ENCODE measurements around the gene WDFY4.

GRCh38 chr10:48778193-48778857 lies 93.7 kb downstream of the WDFY4 start:
- no peak for TF ChIP-seq CTCF (conservative IDR thresholded peaks at IDR 0.05; ENCODE audit: low read depth, low read length)
- no peak for TF ChIP-seq RCOR1 (IDR thresholded peaks at IDR 0.05; ENCODE audit: insufficient replicate concordance, low read length)
- no peak for TF ChIP-seq POLR2A (IDR thresholded peaks at IDR 0.05; ENCODE audit: low read depth, low read length)
- TF ChIP-seq BHLHE40 (IDR thresholded peaks at IDR 0.05; ENCODE audit: low read depth, low read length): no peak

Measured in IMR-90 (cell line).